ENCODE data around the gene SEMA5A. TPM values are rescaled to one million over a fixed set of nuclear protein-coding genes. Genes with fewer than 3 reads are reported as not detected.

Gene SEMA5A
- total RNA-seq, 6 experiments from 2014 or later = 3.1 to 12.6 (median 5.7) TPM

GRCh38 chr5:9375756-9376155 lies 170.1 kb downstream of the SEMA5A start:
- DNase-seq = no peak
- no peaks in the 10 kb centered on the region for H3K36me3 ChIP-seq
- no peaks in the 10 kb centered on the region for H3K9me3 ChIP-seq
- peaks cover 0 to 22% (median 11%) of the 10 kb centered on the region in 4 donors for H3K4me1 ChIP-seq
- no peak for ATAC-seq
- 100% methylated on average over 2 of the region's 2 CpGs for WGBS (ENCODE audit: insufficient coverage, low coverage, low lambda C conversion rate, missing lambda C conversion rate)
- no peak for TF ChIP-seq CTCF (IDR thresholded peaks at IDR 0.05)
- TF ChIP-seq POLR2A (IDR thresholded peaks at IDR 0.05) = no peak
- intact Hi-C loops (cut with DNase I) = no loop called here
- H3K27ac ChIP-seq = no peak overlapping the region
- no peaks in the 10 kb centered on the region for H3K27me3 ChIP-seq
- H3K4me3 ChIP-seq = no peak overlapping the region

- H3K4me1 ChIP-seq = peaks cover 0 to 22% (median 11%) of the 10 kb centered on the region in 4 donors
- ATAC-seq = peak; percentile 70 to 95 (median 90)
- intact Hi-C loops (cut with DNase I) = no loop called here
Observed at GRCh38 chr5:9374025-9374424, 171.8 kb downstream of the SEMA5A start.

GRCh38 chr5:9373571-9373970 lies 172.3 kb downstream of the SEMA5A start:
- ATAC-seq (peak in 2 of 4 donors; percentile 32 to 51), DNase-seq (no peak)
- Histone ChIP-seq H3K9me3 (no peaks in the 10 kb centered on the region), H3K4me1 (peaks cover 0 to 22% (median 11%) of the 10 kb centered on the region in 4 donors), H3K27me3 (no peaks in the 10 kb centered on the region), H3K27ac (peak overlapping the region in 1 of 3 donors; percentile 46), H3K36me3 (no peaks in the 10 kb centered on the region), H3K4me3 (peak overlapping the region in 1 of 3 donors; percentile 5)
- intact Hi-C loops (cut with DNase I) = no loop called here
- 27% methylated on average over 2 of the region's 2 CpGs for WGBS (ENCODE audit: insufficient coverage, low coverage, low lambda C conversion rate, missing lambda C conversion rate)
- no peak for TF ChIP-seq CTCF (IDR thresholded peaks at IDR 0.05)
- no peak for TF ChIP-seq POLR2A (IDR thresholded peaks at IDR 0.05)

More at GRCh38 chr5:9374025-9374424, 171.8 kb downstream of the SEMA5A start:
- 41% methylated on average over 4 of the region's 4 CpGs for WGBS (ENCODE audit: insufficient coverage, low coverage, low lambda C conversion rate, missing lambda C conversion rate)
- TF ChIP-seq POLR2A (IDR thresholded peaks at IDR 0.05) (no peak), CTCF (IDR thresholded peaks at IDR 0.05) (no peak)
- no peaks in the 10 kb centered on the region for H3K36me3 ChIP-seq
- no peaks in the 10 kb centered on the region for H3K27me3 ChIP-seq
- H3K4me3 ChIP-seq = no peak overlapping the region
- no peak for DNase-seq
- H3K9me3 ChIP-seq = no peaks in the 10 kb centered on the region
- peak overlapping the region in 1 of 3 donors; percentile 46 for H3K27ac ChIP-seq

GRCh38 chr5:9370256-9370655 lies 175.6 kb downstream of the SEMA5A start:
- intact Hi-C loops (cut with DNase I) = no loop called here
- no peak for ATAC-seq
- Histone ChIP-seq H3K36me3 (no peaks in the 10 kb centered on the region), H3K9me3 (no peaks in the 10 kb centered on the region), H3K4me3 (no peak overlapping the region), H3K27me3 (no peaks in the 10 kb centered on the region), H3K27ac (no peak overlapping the region), H3K4me1 (peaks cover 0 to 17% (median 8%) of the 10 kb centered on the region in 4 donors)
- 81% methylated on average over 2 of the region's 2 CpGs for whole genome bisulfite sequencing (ENCODE audit: insufficient coverage, low coverage, low lambda C conversion rate, missing lambda C conversion rate)
- TF ChIP-seq CTCF (IDR thresholded peaks at IDR 0.05) = no peak
- DNase-seq = no peak

GRCh38 chr5:9365512-9365911 lies 180.4 kb downstream of the SEMA5A start:
- Histone ChIP-seq H3K27me3 (no peaks in the 10 kb centered on the region), H3K9me3 (peaks cover 0 to 3% (median 0%) of the 10 kb centered on the region in 4 donors), H3K36me3 (no peaks in the 10 kb centered on the region), H3K4me1 (no peaks in the 10 kb centered on the region), H3K27ac (no peak overlapping the region), H3K4me3 (no peak overlapping the region)
- intact Hi-C loops (cut with DNase I) = no loop called here
- DNase-seq = no peak
- ATAC-seq = no peak
- TF ChIP-seq CTCF (IDR thresholded peaks at IDR 0.05) (no peak), POLR2A (IDR thresholded peaks at IDR 0.05) (no peak)
- WGBS (ENCODE audit: insufficient coverage, low coverage, low lambda C conversion rate, missing lambda C conversion rate) = 80% methylated on average over 1 of the region's 1 CpG
